Activated CD4-positive, alpha-beta T cell treated with anti-CD3 and anti-CD28 coated beads, Interleukin-10, Interleukin-2, amounts not matched to agents 100 ng/mL and 50 ng/mL, durations not matched to agents 16 hours and 8 hours (primary cell): ENCODE results near the gene LAMP2.
A peak's percentile ranks its signal among the peaks of the same experiment; 100 is the strongest.
"Not testable (repeated sequence)": the region's sequence is repeated elsewhere in the genome, so short reads cannot be mapped to it uniquely, and the experiment has no call there.

Source experiments
- DNase-seq: peaks from one replicate; pipeline ENCODE4 v3.0.0-alpha.2; 2020

Gene LAMP2

GRCh38 chrX:120468825-120469525, at the start of gene LAMP2:
Gene LAMP2, minus strand, starts transcription at chrX:120469296. Its CDS starts 127 bp downstream, at chrX:120469169.
- peak; percentile 88 for DNase-seq

GRCh38 chrX:120517936-120518335, 48.8 kb upstream of the LAMP2 start:
- DNase-seq: no peak

- peak; percentile 4 for DNase-seq
These were observed 45.1 kb upstream of the LAMP2 start for GRCh38 chrX:120514236-120514635.

GRCh38 chrX:120512627-120513026, 43.5 kb upstream of the LAMP2 start:
- DNase-seq: no peak

- DNase-seq: no peak
These were observed 43.1 kb upstream of the LAMP2 start for GRCh38 chrX:120512222-120512621.

- DNase-seq: no peak
These were observed 35.5 kb upstream of the LAMP2 start for GRCh38 chrX:120504569-120504968.

GRCh38 chrX:120499301-120500072, 30.4 kb upstream of the LAMP2 start:
- DNase-seq: no peak

GRCh38 chrX:120490119-120490518, 21.0 kb upstream of the LAMP2 start:
- DNase-seq: not testable (repeated sequence)

- no peak for DNase-seq
These were observed 17.7 kb upstream of the LAMP2 start for GRCh38 chrX:120486786-120487185.

- peak; percentile 86 for DNase-seq
These were observed 16.8 kb upstream of the LAMP2 start for GRCh38 chrX:120485638-120486520.

GRCh38 chrX:120485315-120485637, 16.2 kb upstream of the LAMP2 start:
- DNase-seq: no peak

- DNase-seq: no peak
These were observed 8.4 kb upstream of the LAMP2 start for GRCh38 chrX:120477453-120477852.

- DNase-seq: no peak
These were observed 7.6 kb upstream of the LAMP2 start for GRCh38 chrX:120476714-120477113.

- DNase-seq: peak; percentile 22
These were observed 6.4 kb upstream of the LAMP2 start for GRCh38 chrX:120475447-120475846.

- DNase-seq: no peak
These were observed 5.0 kb upstream of the LAMP2 start for GRCh38 chrX:120474085-120474484.

GRCh38 chrX:120469657-120470056, 561 bp upstream of the LAMP2 start:
- not testable (repeated sequence) for DNase-seq

- no peak for DNase-seq
These were observed 644 bp downstream of the LAMP2 start for GRCh38 chrX:120468479-120468824.

- no peak for DNase-seq
These were observed 1.0 kb downstream of the LAMP2 start for GRCh38 chrX:120468071-120468470.

- DNase-seq: no peak
These were observed 4.7 kb downstream of the LAMP2 start for GRCh38 chrX:120464411-120464810.

- no peak for DNase-seq
These were observed 5.9 kb downstream of the LAMP2 start for GRCh38 chrX:120463241-120463640.

GRCh38 chrX:120462370-120462769, 6.7 kb downstream of the LAMP2 start:
- no peak for DNase-seq

GRCh38 chrX:120459309-120459708, 9.8 kb downstream of the LAMP2 start:
- DNase-seq: no peak

- DNase-seq: peak; percentile 37
These were observed 11.3 kb downstream of the LAMP2 start for GRCh38 chrX:120457766-120458180.

GRCh38 chrX:120456973-120457372, 12.1 kb downstream of the LAMP2 start:
- peak; percentile 71 for DNase-seq
